ENCODE results near the gene PTGFRN.
A peak's percentile ranks its signal among the peaks of the same experiment; 100 is the strongest.

The PTGFRN gene

DNA sequence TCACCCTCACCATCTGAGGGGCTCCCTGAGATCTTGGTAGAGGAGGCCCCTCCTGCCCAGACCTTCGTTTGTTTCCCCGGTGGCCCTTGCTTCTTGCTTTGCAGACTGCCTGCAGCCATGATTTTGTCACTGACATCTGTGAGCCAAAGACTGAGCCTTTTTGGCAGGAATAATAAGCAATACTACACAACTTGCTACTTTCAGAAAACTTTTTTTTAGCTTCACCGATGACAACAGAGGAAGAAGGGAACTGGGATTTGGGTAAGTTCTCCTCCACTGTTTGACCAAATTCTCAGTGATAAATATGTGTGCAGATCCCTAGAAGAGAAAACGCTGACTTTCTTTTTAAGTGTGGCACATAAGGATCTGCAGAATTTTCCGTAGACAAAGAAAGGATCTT lies 80.1 kb downstream of the PTGFRN start:
- Histone ChIP-seq H3K27me3 (ENCODE audit: control insufficient read depth in 5 of 5, insufficient read depth in 4 of 5, low read length in 5 of 5) (no peaks in the 10 kb centered on the region), H3K27ac (ENCODE audit: low read depth, low read length) (peak overlapping the region; percentile 19), H3K9ac (ENCODE audit: low read length in 5 of 5) (no peak overlapping the region), H3K4me1 (ENCODE audit: control insufficient read depth in 5 of 5, insufficient read depth in 5 of 5, low read length in 5 of 5) (peaks cover 3 to 44% (median 35%) of the 10 kb centered on the region in 5 donors), H3K4me3 (ENCODE audit: low read depth in 1 of 5, low read length in 5 of 5) (no peak overlapping the region), H3K9me3 (ENCODE audit: control insufficient read depth in 5 of 5, low read length in 5 of 5) (peaks cover 0 to 2% (median 0%) of the 10 kb centered on the region in 5 donors), H3K36me3 (ENCODE audit: control insufficient read depth in 5 of 5, insufficient read depth in 5 of 5, low read length in 5 of 5) (no peaks in the 10 kb centered on the region)

- H3K4me3 ChIP-seq (ENCODE audit: low read depth in 1 of 5, low read length in 5 of 5): no peak overlapping the region
- no peaks in the 10 kb centered on the region for H3K36me3 ChIP-seq (ENCODE audit: control insufficient read depth in 5 of 5, insufficient read depth in 5 of 5, low read length in 5 of 5)
- H3K27me3 ChIP-seq (ENCODE audit: control insufficient read depth in 5 of 5, insufficient read depth in 4 of 5, low read length in 5 of 5): no peaks in the 10 kb centered on the region
- no peak overlapping the region for H3K9ac ChIP-seq (ENCODE audit: low read length in 5 of 5)
- H3K9me3 ChIP-seq (ENCODE audit: control insufficient read depth in 5 of 5, low read length in 5 of 5): peaks cover 0 to 2% (median 0%) of the 10 kb centered on the region in 5 donors
- peak overlapping the region; percentile 19 for H3K27ac ChIP-seq (ENCODE audit: low read depth, low read length)
- peaks cover 3 to 44% (median 38%) of the 10 kb centered on the region in 5 donors for H3K4me1 ChIP-seq (ENCODE audit: control insufficient read depth in 5 of 5, insufficient read depth in 5 of 5, low read length in 5 of 5)
These were observed 81.0 kb downstream of the PTGFRN start for GRCh38 chr1:116990612-116991151.

DNA sequence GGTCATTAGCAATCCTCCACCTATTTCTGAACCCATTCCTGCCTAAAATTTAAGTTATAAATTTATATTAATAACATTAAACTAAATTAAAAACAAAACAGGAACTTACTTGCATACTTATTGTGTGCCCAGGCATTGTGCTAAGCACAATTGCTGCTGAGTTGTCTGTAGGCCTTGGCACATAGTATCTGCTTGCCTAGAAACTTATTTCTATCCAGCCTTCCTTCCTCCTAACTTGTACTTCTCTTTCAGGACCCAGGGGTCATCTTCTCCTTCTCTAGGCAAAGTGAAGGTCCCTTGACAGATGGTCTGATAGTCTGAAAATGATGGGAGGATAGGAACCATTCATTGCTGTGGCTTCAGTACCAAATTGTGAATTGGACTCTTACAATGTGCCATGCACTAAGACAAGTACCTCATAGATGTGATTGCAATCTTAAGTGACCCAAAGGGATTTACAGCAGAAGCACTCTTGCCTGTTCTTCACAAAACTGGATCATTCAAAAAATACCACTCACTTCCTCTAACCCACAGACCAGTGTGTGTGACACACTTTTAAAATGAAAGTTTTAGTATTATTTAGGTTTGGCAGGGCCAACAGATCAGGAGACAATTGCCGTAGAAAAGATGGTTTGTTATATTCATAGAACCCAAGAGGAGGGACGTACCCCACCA lies 81.6 kb downstream of the PTGFRN start:
- H3K4me3 ChIP-seq (ENCODE audit: low read depth in 1 of 5, low read length in 5 of 5): no peak overlapping the region
- no peak overlapping the region for H3K27ac ChIP-seq (ENCODE audit: low read depth, low read length)
- H3K9me3 ChIP-seq (ENCODE audit: control insufficient read depth in 5 of 5, low read length in 5 of 5): peaks cover 0 to 2% (median 0%) of the 10 kb centered on the region in 5 donors
- H3K4me1 ChIP-seq (ENCODE audit: control insufficient read depth in 5 of 5, insufficient read depth in 5 of 5, low read length in 5 of 5): peaks cover 3 to 44% (median 39%) of the 10 kb centered on the region in 5 donors
- no peak overlapping the region for H3K9ac ChIP-seq (ENCODE audit: low read length in 5 of 5)
- no peaks in the 10 kb centered on the region for H3K27me3 ChIP-seq (ENCODE audit: control insufficient read depth in 5 of 5, insufficient read depth in 4 of 5, low read length in 5 of 5)
- H3K36me3 ChIP-seq (ENCODE audit: control insufficient read depth in 5 of 5, insufficient read depth in 5 of 5, low read length in 5 of 5): no peaks in the 10 kb centered on the region

DNA sequence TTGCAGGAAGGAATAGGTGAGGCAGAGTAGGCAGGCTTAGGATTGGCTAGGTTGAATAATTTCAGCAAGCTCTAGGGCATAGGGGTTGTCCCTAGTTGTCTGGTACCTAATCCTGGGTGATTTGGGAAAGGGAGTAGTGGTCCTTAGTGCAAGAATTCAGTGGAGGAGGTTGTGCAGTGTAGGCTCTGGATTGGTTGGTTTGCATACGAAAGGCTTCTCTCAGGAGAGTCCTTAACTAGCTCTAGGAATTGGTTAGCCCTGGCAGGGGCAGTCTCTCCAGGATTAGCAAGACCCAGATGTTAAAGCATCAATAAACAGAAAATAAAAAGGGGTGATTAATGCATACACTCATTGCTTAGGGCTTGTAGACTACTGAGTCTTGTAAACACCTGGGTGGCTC lies 82.2 kb downstream of the PTGFRN start:
- Histone ChIP-seq H3K4me3 (ENCODE audit: low read depth in 1 of 5, low read length in 5 of 5) (no peak overlapping the region), H3K9ac (ENCODE audit: low read length in 5 of 5) (no peak overlapping the region), H3K27ac (ENCODE audit: low read depth, low read length) (no peak overlapping the region)

DNA sequence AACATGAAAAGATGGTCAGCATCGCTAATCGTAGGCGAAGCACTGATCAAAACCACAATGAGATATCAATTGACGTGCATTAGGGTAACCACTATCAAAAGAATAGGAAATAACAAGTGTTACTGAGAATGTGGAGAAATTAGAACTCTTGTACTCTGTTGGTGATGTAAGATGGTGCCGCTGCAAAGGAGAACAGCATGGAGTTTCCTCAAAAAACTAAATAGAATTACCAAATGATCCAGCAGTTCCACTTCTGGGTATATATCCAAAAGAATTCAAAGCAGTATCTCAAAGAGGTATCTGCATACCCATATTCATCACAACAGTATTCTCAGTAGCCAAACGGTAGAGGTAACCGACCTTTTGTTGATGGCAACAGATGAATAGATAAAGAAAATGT lies 83.6 kb downstream of the PTGFRN start:
- H3K36me3 ChIP-seq (ENCODE audit: control insufficient read depth in 5 of 5, insufficient read depth in 5 of 5, low read length in 5 of 5): no peaks in the 10 kb centered on the region
- H3K9ac ChIP-seq (ENCODE audit: low read length in 5 of 5): no peak overlapping the region
- H3K9me3 ChIP-seq (ENCODE audit: control insufficient read depth in 5 of 5, low read length in 5 of 5): peaks cover 0 to 2% (median 0%) of the 10 kb centered on the region in 5 donors
- no peak overlapping the region for H3K4me3 ChIP-seq (ENCODE audit: low read depth in 1 of 5, low read length in 5 of 5)
- no peak overlapping the region for H3K27ac ChIP-seq (ENCODE audit: low read depth, low read length)
- no peaks in the 10 kb centered on the region for H3K27me3 ChIP-seq (ENCODE audit: control insufficient read depth in 5 of 5, insufficient read depth in 4 of 5, low read length in 5 of 5)
- H3K4me1 ChIP-seq (ENCODE audit: control insufficient read depth in 5 of 5, insufficient read depth in 5 of 5, low read length in 5 of 5): peaks cover 3 to 39% (median 31%) of the 10 kb centered on the region in 5 donors

More for the DNA sequence above, 82.2 kb downstream of the PTGFRN start:
- Histone ChIP-seq H3K9me3 (ENCODE audit: control insufficient read depth in 5 of 5, low read length in 5 of 5) (peaks cover 0 to 2% (median 0%) of the 10 kb centered on the region in 5 donors), H3K27me3 (ENCODE audit: control insufficient read depth in 5 of 5, insufficient read depth in 4 of 5, low read length in 5 of 5) (no peaks in the 10 kb centered on the region), H3K4me1 (ENCODE audit: control insufficient read depth in 5 of 5, insufficient read depth in 5 of 5, low read length in 5 of 5) (peaks cover 3 to 44% (median 39%) of the 10 kb centered on the region in 5 donors), H3K36me3 (ENCODE audit: control insufficient read depth in 5 of 5, insufficient read depth in 5 of 5, low read length in 5 of 5) (no peaks in the 10 kb centered on the region)

DNA sequence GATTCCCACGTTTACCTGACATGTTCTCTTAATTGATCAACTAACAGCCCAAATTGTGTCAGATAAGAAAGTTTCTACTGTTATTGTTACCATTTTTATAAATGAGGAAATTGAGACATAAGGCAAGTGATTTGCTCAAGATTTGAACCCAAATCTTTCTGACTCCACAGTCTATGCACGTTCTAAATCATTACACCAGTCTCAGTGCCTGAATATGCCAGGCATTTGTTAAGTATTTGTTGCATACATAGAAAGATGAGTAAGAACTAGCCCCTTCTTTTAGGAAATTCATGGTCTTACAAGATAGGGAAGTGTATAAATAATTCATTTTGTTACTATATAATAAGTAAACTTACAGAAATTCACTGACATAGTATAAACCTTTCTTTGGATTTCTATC lies 84.7 kb downstream of the PTGFRN start:
- no peaks in the 10 kb centered on the region for H3K36me3 ChIP-seq (ENCODE audit: control insufficient read depth in 5 of 5, insufficient read depth in 5 of 5, low read length in 5 of 5)
- H3K4me3 ChIP-seq (ENCODE audit: low read depth in 1 of 5, low read length in 5 of 5): no peak overlapping the region
- no peak overlapping the region for H3K9ac ChIP-seq (ENCODE audit: low read length in 5 of 5)
- peaks cover 3 to 28% (median 19%) of the 10 kb centered on the region in 5 donors for H3K4me1 ChIP-seq (ENCODE audit: control insufficient read depth in 5 of 5, insufficient read depth in 5 of 5, low read length in 5 of 5)
- H3K9me3 ChIP-seq (ENCODE audit: control insufficient read depth in 5 of 5, low read length in 5 of 5): peaks cover 0 to 2% (median 0%) of the 10 kb centered on the region in 5 donors
- H3K27me3 ChIP-seq (ENCODE audit: control insufficient read depth in 5 of 5, insufficient read depth in 4 of 5, low read length in 5 of 5): no peaks in the 10 kb centered on the region
- H3K27ac ChIP-seq (ENCODE audit: low read depth, low read length): no peak overlapping the region

GRCh38 chr1:116997066-116997465 lies 87.3 kb downstream of the PTGFRN start:
- Histone ChIP-seq H3K9ac (ENCODE audit: low read length in 5 of 5) (no peak overlapping the region), H3K27ac (ENCODE audit: low read depth, low read length) (no peak overlapping the region), H3K27me3 (ENCODE audit: control insufficient read depth in 5 of 5, insufficient read depth in 4 of 5, low read length in 5 of 5) (no peaks in the 10 kb centered on the region), H3K4me1 (ENCODE audit: control insufficient read depth in 5 of 5, insufficient read depth in 5 of 5, low read length in 5 of 5) (peaks cover 0 to 8% (median 3%) of the 10 kb centered on the region in 5 donors), H3K4me3 (ENCODE audit: low read depth in 1 of 5, low read length in 5 of 5) (no peak overlapping the region), H3K9me3 (ENCODE audit: control insufficient read depth in 5 of 5, low read length in 5 of 5) (peaks cover 0 to 2% (median 0%) of the 10 kb centered on the region in 5 donors), H3K36me3 (ENCODE audit: control insufficient read depth in 5 of 5, insufficient read depth in 5 of 5, low read length in 5 of 5) (no peaks in the 10 kb centered on the region)

DNA sequence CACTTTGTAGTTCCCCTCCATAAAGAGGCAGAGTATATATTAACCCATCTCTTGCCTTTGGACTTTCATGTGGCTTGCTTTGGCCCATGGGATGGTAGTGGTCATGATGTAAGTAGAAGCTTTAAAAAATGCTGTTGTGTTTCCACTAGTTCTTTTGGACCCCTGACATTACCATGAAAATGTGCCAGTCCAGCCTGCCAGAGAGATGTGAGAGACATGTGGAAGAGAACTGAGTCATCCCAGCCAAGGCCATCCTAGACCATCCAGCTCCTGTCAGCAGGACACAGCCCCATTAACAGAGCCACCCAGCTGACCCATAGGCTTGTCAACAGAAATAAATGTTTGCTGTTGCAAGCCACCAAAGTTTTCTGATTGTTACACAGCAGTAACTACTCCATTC lies 87.9 kb downstream of the PTGFRN start:
- peaks cover 0 to 2% (median 0%) of the 10 kb centered on the region in 5 donors for H3K9me3 ChIP-seq (ENCODE audit: control insufficient read depth in 5 of 5, low read length in 5 of 5)
- H3K4me1 ChIP-seq (ENCODE audit: control insufficient read depth in 5 of 5, insufficient read depth in 5 of 5, low read length in 5 of 5): peaks cover 0 to 8% (median 3%) of the 10 kb centered on the region in 5 donors
- H3K4me3 ChIP-seq (ENCODE audit: low read depth in 1 of 5, low read length in 5 of 5): no peak overlapping the region
- H3K27ac ChIP-seq (ENCODE audit: low read depth, low read length): no peak overlapping the region
- H3K36me3 ChIP-seq (ENCODE audit: control insufficient read depth in 5 of 5, insufficient read depth in 5 of 5, low read length in 5 of 5): no peaks in the 10 kb centered on the region
- no peak overlapping the region for H3K9ac ChIP-seq (ENCODE audit: low read length in 5 of 5)
- no peaks in the 10 kb centered on the region for H3K27me3 ChIP-seq (ENCODE audit: control insufficient read depth in 5 of 5, insufficient read depth in 4 of 5, low read length in 5 of 5)

DNA sequence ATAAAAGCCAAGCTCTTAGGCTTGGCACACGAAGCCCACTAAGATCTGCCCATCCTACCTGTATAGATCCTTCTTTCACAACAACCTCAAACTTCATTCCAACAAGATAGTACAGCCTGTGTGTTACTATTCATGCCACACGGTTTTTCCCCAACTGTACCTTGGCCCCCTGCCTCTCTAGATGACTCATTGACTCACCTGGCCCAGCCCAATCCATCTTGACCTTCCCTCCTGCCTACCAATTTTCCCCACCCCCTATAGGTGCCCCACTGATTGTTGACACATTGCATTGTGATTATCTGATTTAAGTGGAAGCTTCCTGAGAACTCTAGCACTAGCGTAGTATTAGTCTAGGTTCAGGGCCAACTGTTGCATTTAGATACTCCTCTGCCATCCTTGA lies 89.9 kb downstream of the PTGFRN start:
- no peaks in the 10 kb centered on the region for H3K27me3 ChIP-seq (ENCODE audit: control insufficient read depth in 5 of 5, insufficient read depth in 4 of 5, low read length in 5 of 5)
- no peaks in the 10 kb centered on the region for H3K36me3 ChIP-seq (ENCODE audit: control insufficient read depth in 5 of 5, insufficient read depth in 5 of 5, low read length in 5 of 5)
- peaks cover 0 to 10% (median 3%) of the 10 kb centered on the region in 5 donors for H3K4me1 ChIP-seq (ENCODE audit: control insufficient read depth in 5 of 5, insufficient read depth in 5 of 5, low read length in 5 of 5)
- no peak overlapping the region for H3K9ac ChIP-seq (ENCODE audit: low read length in 5 of 5)
- no peak overlapping the region for H3K27ac ChIP-seq (ENCODE audit: low read depth, low read length)
- H3K9me3 ChIP-seq (ENCODE audit: control insufficient read depth in 5 of 5, low read length in 5 of 5): no peaks in the 10 kb centered on the region
- no peak overlapping the region for H3K4me3 ChIP-seq (ENCODE audit: low read depth in 1 of 5, low read length in 5 of 5)

DNA sequence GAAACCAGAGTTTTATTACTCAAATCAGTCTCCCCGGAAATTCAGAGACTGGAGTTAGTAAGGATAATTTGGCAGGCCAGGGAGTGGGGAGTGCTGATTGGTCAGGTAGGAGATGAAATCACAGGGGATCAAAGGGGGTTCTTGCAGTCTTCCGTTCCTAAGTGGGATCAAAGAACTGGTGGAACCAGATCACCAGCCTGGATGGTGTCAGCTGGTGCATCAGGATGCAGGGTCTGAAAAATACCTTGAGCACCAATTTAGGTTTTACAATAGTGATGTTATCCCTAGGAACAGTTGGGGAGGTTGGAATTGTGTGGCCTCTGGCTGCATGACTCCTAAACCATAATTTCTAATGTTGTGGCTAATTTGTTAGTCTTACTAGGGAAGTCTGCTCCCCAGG lies 90.4 kb downstream of the PTGFRN start:
- no peak overlapping the region for H3K4me3 ChIP-seq (ENCODE audit: low read depth in 1 of 5, low read length in 5 of 5)
- no peak overlapping the region for H3K27ac ChIP-seq (ENCODE audit: low read depth, low read length)
- H3K9ac ChIP-seq (ENCODE audit: low read length in 5 of 5): no peak overlapping the region

More for the DNA sequence above, 90.4 kb downstream of the PTGFRN start:
- no peaks in the 10 kb centered on the region for H3K9me3 ChIP-seq (ENCODE audit: control insufficient read depth in 5 of 5, low read length in 5 of 5)
- no peaks in the 10 kb centered on the region for H3K36me3 ChIP-seq (ENCODE audit: control insufficient read depth in 5 of 5, insufficient read depth in 5 of 5, low read length in 5 of 5)
- no peaks in the 10 kb centered on the region for H3K27me3 ChIP-seq (ENCODE audit: control insufficient read depth in 5 of 5, insufficient read depth in 4 of 5, low read length in 5 of 5)
- peaks cover 0 to 10% (median 3%) of the 10 kb centered on the region in 5 donors for H3K4me1 ChIP-seq (ENCODE audit: control insufficient read depth in 5 of 5, insufficient read depth in 5 of 5, low read length in 5 of 5)

Data from subcutaneous abdominal adipose tissue (tissue), 5 donors.